Brain microvascular endothelial cell (primary cell): Measurements from ENCODE around the gene HOXA10.

Experiments
- DNase-seq: peaks from one replicate; pipeline ENCODE4 v3.0.0-alpha.2; 2020
- H3K27ac ChIP-seq: fragments of 250-450 bp; sonication (Bioruptor Pico); 2 replicates; pipeline ENCODE4 v1.5.1; 2020; ENCODE audit warnings: mild to moderate bottlenecking, moderate library complexity
- H3K27me3 ChIP-seq: fragments of 250-450 bp; sonication (Bioruptor Pico); replicated peaks from 2 replicates; pipeline ENCODE4 v1.5.1; 2020; ENCODE audit warnings: mild to moderate bottlenecking
- H3K36me3 ChIP-seq: fragments of 250-450 bp; sonication (Bioruptor Pico); replicated peaks from 2 replicates; pipeline ENCODE4 v1.5.1; 2020; ENCODE audit warnings: mild to moderate bottlenecking
- H3K4me3 ChIP-seq: 2 replicates; pipeline ENCODE4 v1.5.1; 2011; ENCODE audit warnings: low read depth, mild to moderate bottlenecking, control low read depth, low read length, moderate library complexity
- in situ Hi-C: cut with HindIII; loops from 2 replicates; pipeline ENCODE4 v1.10.0; 2017; ENCODE audit warnings: low sequenced_read_pairs, low pct_ligation_motif_present
- TF ChIP-seq, protein P1 (sequence below): IDR thresholded peaks from 2 replicates; pipeline ENCODE4 v1.5.1; 2011; ENCODE audit warnings: low read depth, mild to moderate bottlenecking, moderate library complexity, low read length, control low read depth, inconsistent platforms; ENCODE audit errors: missing control alignments

HOXA10 gene

DNA sequence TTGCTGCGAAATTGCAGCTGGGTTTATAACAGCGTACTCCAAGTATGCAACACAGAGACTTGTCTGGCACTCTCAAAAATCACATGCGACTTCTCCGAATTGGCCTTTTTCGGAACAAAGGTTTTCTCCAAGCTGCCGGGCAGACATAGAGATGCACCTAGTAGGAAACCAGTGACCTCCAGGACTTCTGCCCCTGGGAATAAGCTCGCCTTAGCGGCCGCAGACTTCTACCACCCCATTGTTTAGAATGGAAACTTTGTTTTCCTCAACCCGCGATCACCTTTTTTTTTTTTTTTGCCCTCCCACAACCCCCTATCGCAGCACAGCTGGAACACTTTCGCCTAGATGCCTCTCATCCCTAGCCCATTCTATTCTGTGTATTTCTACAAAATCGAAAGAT, 4.9 kb upstream of the HOXA10 start:
- Histone ChIP-seq H3K27ac (no peak overlapping the region), H3K4me3 (no peak overlapping the region), H3K36me3 (no peaks in the 10 kb centered on the region), H3K27me3 (peaks cover 92% of the 10 kb centered on the region)
- no peak for DNase-seq
- in situ Hi-C loops: no loop called here
- TF ChIP-seq, protein P1, sequence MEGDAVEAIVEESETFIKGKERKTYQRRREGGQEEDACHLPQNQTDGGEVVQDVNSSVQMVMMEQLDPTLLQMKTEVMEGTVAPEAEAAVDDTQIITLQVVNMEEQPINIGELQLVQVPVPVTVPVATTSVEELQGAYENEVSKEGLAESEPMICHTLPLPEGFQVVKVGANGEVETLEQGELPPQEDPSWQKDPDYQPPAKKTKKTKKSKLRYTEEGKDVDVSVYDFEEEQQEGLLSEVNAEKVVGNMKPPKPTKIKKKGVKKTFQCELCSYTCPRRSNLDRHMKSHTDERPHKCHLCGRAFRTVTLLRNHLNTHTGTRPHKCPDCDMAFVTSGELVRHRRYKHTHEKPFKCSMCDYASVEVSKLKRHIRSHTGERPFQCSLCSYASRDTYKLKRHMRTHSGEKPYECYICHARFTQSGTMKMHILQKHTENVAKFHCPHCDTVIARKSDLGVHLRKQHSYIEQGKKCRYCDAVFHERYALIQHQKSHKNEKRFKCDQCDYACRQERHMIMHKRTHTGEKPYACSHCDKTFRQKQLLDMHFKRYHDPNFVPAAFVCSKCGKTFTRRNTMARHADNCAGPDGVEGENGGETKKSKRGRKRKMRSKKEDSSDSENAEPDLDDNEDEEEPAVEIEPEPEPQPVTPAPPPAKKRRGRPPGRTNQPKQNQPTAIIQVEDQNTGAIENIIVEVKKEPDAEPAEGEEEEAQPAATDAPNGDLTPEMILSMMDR: no peak

- peaks cover 93% of the 10 kb centered on the region for H3K27me3 ChIP-seq
- in situ Hi-C loops: no loop called here
- no peak overlapping the region for H3K4me3 ChIP-seq
- DNase-seq: no peak
- no peaks in the 10 kb centered on the region for H3K36me3 ChIP-seq
- H3K27ac ChIP-seq: no peak overlapping the region
- TF ChIP-seq, protein P1: no peak
Measured at GRCh38 chr7:27178366-27178765, 4.2 kb upstream of the HOXA10 start.

GRCh38 chr7:27177795-27178320, 3.7 kb upstream of the HOXA10 start:
- in situ Hi-C loops: no loop called here
- Histone ChIP-seq H3K4me3 (no peak overlapping the region), H3K36me3 (no peaks in the 10 kb centered on the region), H3K27me3 (peaks cover 93% of the 10 kb centered on the region), H3K27ac (no peak overlapping the region)
- no peak for DNase-seq
- TF ChIP-seq, protein P1: no peak

DNA sequence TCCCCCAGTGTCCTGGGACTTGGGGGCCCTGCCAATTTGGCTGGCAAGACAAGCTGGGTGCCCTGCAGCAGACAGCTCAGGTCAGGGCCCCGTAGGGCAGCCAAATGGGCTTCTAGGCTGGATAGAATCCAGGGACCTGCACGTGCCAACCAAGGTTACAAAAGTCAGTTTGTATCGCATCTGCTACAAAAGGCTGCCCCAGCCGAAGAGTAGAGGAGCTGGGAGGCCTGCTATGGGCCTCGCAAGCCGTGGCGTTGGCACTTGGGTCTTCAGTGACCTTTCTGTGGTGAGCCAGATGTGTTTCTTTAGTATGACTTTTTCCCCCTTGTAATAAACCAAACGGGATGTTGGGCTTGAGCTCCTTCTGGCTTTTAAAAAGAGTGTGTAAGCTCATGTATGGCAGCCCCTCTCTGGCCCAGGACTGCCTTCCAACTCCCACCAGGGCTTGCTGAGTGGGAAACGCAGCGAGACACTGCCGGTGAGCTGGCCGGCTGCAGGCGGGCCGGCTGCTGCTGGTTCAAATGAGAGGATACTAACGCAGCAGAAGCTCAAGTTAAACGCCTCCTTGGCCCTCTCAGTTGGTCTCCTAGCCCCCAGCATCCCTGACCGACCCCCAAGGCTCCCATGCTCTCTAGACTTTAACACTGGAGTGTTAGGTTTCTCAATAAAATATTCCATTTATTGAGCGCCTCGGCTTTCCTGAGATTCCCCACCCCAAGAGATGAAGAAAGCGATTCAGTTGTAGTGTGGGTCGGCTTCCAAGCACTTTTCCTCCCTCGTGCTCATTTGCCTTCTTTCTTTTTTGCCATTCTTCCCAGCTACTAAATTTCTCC, 3.1 kb upstream of the HOXA10 start:
- Histone ChIP-seq H3K27me3 (peaks cover 93% of the 10 kb centered on the region), H3K4me3 (no peak overlapping the region), H3K36me3 (no peaks in the 10 kb centered on the region), H3K27ac (no peak overlapping the region)
- in situ Hi-C loops: no loop called here
- TF ChIP-seq, protein P1: no peak
- DNase-seq: no peak

- TF ChIP-seq, protein P1: no peak
- Histone ChIP-seq H3K4me3 (no peak overlapping the region), H3K36me3 (no peaks in the 10 kb centered on the region), H3K27me3 (peaks cover 95% of the 10 kb centered on the region), H3K27ac (no peak overlapping the region)
- in situ Hi-C loops: no loop called here
- DNase-seq: no peak
Measured at GRCh38 chr7:27176524-27176845, 2.4 kb upstream of the HOXA10 start.
